Prostate gland (tissue), 2 donors: ENCODE results near the gene RGMA.

Source experiments
- CTCF ChIP-seq, 4 experiments: fragments of 200-600 bp in 2 of 4; fragments of 450-650 bp in 2 of 4; sonication (generic) in 2 of 4; IDR thresholded peaks; 1 replicate in 3 of 4; 2 replicates in 1 of 4; pipeline ENCODE4 v1.5.1; 2016 to 2019; ENCODE audit warnings: antibody characterized with exemption in 4 of 4, mild to moderate bottlenecking in 2 of 4, moderate library complexity in 2 of 4
- POLR2A ChIP-seq: fragments of 450-650 bp; IDR thresholded peaks from one replicate; pipeline ENCODE4 v1.6.1; 2016; ENCODE audit warnings: antibody characterized with exemption, mild to moderate bottlenecking

GRCh38 chr15:93082861-93083260, 6.2 kb downstream of the RGMA start:
- TF ChIP-seq CTCF (IDR thresholded peaks at IDR 0.05) (no peak), POLR2A (no peak)
